Measurements from ENCODE around the gene IRF2.

The IRF2 gene

DNA sequence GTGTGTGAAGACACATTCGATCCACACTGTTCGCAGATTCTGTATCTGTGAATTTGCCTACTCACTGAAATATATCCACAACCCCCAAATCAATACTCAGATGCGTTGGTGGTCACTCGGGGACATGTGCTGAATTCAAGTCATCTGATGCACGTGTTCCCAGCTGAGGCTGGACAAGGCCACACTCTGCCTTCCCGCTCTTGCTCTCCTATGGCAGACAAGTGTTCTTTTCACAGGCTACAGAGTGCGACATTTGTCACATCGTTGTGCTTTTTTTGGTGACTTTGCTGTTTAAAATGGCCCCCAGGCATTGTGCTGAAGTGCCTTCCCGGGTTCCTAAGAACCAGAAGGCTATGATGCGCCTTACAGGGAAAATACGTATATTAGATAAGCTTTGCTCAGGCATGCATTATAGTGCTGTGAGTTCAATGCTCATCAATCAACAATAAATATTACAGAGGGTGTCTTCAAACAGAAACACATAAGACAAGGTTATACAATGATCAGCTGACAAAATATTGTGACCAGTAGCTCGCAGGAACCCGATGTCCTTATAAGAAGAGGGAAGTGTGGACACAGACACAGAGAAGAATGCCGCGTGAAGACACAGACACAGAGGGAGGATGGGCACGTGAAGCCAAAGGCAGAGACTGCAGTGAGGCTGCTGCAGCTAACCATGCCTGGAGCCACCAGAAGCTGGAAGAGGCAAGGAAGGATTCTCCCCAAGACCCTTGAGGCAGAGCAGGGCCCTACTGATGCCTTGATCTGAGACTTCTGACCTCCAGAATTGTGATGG lies 42.0 kb downstream of the IRF2 start:
- DNase-seq (ENCODE audit: low spot score): no peak

DNA sequence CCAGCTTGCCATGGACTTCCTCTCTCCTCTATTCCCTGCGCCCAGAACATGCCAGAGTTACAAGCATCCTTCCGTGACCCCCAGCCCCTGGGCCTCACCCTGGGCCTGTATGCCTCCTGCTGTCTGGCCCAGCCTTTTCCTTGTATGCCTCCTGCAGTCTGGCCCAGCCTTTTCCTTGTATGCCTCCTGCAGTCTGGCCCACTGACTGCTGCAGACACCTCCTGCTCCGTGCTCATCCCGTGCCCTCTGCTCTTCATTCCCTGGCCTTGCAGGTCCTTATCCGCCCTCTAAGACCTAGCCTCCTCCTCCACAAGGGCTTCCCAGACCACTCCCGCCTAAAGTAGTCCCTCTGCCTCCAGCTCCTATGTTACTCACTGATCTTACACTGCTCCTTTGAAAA lies 44.2 kb downstream of the IRF2 start:
- DNase-seq (ENCODE audit: low spot score): no peak

DNA sequence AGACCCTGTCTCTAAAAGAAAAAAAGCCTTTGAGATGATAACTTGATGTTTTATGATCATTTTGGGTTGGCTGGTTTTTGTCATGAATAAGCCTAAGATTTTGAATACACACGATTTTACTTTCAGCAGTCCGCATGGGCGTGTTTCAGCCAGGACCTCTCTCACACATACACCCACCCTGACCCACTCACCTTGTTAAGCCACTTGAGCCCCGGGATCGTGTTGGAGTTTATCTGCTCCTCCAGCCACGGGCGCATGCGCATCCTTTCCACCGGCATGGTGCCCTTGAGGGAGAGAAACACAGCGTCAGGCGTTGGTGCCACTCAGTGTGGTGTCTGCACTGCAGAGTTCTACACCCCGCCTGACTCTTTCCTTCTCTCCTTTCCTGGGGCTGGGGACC lies 45.6 kb downstream of the IRF2 start:
- no peak for DNase-seq (ENCODE audit: low spot score)

DNA sequence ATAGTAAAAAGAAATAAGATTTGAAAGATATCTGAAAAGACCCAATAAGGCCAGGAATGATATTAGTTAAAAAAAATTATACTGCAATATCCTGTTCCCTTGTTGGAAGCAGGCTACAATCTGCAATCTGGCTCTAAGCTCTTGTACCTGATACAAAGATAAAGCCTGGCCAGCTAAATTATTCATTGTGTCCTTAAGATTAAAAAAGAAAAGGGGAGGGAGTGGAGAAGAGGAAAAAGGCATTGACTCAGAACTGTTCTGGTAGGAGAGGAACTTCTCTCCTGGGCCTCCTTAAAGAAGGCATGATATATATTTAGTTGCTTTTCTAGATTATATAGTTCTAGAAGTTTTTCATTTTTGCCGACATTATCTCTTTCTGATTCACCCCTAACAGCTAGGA lies 46.7 kb downstream of the IRF2 start:
- DNase-seq (ENCODE audit: low spot score): no peak

DNA sequence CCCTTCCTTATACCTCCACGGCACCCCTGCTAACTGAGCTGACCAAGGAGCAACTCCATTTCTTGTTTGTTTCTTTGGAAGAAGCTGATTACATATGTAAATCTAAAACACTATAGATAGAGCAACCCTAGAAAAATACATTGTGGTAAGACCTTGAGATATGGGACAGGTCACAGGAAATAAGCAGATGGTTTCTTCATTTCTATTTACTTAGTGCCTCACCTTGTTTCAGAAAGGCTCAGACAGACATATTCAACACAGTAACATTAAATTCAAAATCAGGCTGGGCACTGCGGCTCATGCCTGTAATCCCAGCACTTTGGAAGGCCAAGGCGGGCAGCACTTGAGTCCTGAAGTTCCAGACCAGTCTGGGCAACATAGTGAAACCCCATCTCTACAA lies 47.3 kb downstream of the IRF2 start:
- no peak for DNase-seq (ENCODE audit: low spot score)

DNA sequence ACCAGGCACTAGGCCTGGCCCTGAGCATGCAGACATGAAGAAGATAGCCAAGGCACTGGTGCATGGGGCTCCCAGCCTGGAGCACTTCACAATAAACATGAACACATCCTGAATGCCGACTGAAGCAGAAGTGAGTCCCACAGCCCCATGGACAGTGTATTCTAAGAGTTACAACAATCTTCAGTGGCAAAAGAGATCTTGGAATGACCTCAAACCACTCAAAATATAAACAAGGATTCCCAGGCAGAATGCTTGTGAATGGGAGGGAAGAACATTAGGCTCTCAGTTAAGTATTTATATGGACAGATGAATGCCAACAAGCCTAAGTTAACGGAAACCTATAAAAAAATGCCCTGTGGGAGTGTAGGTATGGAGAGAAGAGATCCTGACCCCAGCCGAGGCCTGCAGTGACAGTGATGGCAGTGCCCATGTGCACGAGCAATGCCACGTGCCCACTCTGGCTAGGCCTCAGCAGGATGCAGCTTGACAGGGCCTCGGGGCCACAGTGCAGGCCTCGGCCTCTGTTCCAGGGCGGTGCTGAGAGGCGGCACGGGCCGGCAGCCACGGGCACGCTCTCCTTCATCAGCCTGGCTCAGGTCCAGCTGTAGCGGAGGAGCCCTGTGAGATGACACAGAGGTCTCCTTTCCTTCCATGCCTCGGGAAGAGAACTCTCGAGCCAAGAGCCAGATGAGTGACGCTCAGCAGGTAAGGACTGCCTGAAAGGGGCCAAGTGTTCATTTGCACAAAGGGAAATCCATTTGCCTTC lies 49.2 kb downstream of the IRF2 start:
- DNase-seq (ENCODE audit: low spot score): no peak

DNA sequence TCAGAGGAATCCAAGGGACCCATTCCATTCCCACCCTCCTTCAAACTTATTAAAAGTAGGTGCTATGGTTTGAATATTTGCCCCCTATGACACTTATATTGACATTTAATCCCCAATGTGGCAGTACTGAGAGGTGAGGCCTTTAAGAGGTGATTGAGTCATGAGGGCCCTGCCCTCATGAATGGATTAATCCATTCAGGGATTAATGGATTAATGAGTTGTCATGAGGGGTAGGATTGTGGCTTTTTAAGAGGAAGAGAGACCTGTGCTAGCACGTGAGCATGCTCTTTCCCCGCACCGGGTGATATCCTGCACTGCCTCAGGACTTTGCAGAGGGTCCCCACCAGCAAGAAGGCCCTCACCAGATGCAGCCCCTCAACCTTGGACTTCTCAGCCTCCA lies 50.1 kb downstream of the IRF2 start:
- DNase-seq (ENCODE audit: low spot score): no peak

DNA sequence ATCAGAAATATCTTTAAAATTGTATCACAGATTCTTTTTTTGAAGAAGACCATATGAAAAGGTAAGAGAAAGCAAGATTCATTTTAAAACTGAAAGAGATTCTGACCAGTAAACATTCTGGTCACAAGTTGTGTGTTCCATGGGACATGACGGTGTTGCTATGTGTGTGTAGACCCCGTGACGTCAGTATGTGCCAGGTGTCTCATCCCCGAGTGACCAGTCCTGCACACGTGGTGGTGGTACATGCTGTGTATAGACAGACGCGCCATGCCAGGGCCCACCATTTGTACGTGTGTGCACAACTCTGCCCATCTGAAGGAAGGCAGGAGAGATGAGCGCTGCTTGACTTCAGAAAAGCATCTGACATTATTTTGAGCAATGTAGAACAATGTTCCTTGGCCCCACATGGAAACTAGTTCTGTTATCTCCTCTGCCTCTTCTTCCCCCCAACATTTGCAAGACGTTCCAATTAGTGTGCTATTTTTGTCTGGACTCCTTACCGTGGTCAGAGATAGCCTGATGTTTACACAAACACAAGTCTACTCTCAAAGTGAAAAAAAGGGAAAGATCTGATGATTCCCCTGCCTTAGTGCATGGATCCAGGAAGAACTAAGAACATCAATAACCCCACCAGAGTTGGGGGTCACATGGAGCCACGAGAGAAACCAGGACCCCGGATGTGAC lies 51.2 kb downstream of the IRF2 start:
- DNase-seq (ENCODE audit: low spot score): no peak

DNA sequence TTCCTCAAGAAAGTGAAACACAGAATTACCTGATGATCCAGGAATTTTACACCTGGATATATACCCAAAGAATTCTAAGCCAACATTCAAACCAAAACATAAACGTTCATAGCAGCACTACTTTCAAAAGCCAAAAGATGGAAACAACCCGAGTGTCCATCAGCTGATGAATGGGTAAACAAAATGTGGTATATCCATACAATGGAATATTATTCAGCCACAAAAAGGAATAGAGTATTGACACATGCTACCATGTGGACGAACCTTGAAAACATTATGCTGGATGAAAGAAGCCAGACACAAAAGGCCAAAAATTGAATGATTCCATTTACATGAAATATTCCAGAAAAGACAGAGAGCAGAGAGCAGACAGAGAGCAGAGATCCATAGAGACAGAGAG lies 52.0 kb downstream of the IRF2 start:
- DNase-seq (ENCODE audit: low spot score): no peak

DNA sequence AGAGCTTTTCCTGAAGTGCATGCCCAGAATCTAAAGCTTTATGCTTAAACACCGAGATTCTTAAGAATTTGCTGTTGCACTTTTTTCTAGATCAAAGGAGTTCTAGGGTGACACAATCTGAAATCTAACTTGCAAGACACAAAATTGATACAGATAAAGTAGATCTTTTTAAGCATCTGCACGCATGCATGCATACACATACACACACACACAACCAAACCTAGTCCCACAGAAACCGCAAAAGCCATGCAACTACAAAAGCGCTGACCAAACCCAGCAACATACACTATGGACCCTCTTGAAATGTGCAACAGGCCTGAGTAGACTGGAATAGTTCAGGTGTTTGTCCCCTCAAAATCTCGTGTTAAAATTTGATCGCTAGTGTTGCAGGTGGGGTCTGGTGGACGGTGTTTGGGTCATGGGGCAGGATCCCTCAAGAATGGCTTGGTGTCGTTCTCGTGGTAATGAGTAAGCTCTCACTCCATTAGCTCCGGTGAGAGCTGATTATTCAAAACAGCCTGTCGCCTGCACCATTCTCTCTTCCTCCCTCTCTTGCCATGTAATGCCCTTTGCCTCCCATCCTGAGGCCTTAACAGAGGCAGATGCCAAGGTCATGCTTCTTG lies 52.7 kb downstream of the IRF2 start:
- DNase-seq (ENCODE audit: low spot score): no peak

DNA sequence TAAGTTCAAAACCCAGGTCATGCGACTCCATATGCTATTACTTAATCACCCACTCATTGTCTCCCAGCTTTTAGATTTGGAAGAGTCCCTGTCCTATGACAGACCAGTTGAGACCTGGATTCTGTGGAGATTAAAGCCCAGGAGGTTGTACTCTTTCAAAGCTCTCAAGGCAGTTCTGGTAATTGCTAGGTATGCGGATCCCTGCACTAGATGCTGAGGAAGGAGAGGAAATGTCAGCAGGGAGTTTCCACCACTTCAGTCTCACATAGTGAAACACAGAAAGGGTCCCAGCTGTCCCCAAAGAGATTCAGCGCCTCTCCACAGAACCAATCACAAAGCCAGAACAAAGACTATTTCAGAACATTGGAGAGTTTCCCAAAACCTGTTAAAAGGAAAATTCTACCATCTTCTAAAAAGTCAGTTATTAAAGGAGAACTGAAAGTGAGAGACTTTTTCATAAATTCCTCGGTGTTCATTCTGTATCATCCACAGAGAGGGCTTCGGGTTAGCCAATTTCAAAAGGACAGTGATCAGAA lies 53.4 kb downstream of the IRF2 start:
- DNase-seq (ENCODE audit: low spot score): no peak

DNA sequence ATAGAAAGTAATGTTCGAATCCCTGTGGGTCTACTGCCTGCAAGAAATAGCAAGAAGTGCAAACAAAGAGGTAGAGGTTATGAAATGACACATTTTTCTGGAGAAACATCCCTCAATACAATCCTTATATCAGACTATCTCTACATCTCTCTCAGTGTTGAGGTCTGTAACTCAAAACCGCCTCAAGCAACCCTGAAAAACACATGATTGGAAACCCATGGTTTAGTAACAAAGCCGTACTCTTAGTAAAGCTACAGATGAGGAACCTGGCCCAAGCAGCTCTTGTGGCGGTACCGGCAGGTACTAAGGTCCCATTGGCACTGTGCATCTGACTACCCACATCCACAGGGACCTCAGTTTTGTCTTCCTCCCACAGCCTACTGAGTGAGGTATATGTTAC lies 53.9 kb downstream of the IRF2 start:
- no peak for DNase-seq (ENCODE audit: low spot score)

DNA sequence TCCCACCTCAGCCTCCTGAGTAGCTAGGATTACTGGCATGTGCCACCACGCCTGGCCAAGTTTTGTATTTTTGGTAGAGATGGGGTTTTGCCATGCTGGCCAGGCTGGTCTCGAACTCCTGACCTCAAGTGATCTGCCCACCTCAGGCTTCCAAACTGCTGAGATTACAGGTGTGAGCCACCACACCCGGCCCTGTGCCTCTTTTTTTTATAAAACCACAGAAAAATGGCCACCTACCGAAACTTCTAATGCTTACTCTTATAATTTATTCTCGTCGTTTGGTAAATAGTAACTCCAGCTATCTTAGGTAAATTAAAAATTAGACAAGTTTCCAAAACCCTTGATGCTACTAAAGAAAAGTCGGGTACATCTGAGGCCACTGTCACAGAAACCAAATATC lies 54.4 kb downstream of the IRF2 start:
- no peak for DNase-seq (ENCODE audit: low spot score)

DNA sequence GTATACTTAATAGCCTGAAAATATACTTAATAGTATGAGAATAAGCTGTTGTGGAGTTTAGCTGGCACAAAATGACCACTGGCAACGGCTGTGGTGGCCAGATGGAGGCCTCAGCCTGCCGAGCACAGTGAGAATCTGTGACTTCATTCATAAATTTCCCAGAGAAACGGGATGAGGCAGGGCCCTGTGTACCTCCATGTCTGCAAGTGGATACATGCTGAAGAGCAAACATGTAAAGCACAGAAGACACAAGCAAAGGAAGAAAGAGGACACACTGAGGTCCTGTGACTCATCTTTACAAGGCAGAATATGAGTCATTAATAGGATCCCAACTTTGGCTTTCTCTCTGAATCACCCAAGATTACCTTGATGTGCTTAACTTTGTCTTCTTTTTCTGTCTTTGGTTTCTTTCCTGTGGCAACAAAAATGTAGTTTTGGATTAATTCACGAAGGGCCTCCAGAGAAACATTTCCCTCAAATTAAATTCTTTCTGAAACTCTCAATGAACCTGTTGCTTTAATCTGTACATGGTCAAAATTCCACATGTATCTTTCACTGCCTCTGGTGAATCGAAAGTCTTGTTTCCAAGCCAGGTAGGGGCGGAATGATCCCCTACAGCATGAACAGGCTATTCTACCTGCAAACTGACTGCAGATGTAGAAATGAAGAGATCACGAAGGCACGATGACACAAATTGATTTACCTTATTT lies 56.4 kb downstream of the IRF2 start:
- DNase-seq (ENCODE audit: low spot score): no peak

DNA sequence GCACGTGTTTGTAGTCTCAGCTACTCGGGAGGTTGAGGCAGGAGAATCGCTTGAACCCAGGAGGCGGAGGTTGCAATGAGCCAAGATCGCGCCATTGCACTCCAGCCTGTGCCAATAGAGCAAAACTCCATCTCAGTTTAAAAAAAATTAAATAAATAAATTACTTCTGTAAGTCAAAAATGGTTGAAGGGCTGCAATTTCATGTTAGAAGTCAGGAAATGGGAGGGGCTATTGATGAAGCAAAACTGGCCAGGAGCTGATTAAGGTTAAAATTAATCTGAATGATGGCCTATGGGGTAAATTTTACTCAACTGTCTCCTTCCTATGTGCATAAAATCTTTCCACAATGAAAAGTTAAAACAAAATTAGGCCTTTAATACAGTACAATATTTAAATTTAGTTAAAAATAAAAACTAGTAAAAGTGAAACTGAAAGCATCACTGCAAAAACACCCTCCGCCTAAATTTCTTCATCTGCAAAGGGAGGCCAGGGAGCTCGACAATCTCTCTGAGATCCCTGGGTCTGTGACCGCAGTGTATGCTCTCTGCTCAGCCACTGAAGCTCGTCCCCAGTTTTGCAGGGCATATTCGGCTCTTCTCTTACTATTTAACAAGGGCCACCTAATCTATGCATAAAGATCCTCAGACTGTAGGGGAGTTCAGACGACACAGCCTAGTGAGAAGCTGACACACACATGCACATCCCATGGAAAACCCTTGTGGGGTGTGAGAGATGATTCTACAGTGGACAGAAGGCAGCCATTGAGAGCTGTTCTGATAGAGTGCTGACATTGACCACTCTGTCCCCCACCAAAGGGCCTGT lies 57.2 kb downstream of the IRF2 start:
- no peak for DNase-seq (ENCODE audit: low spot score)

DNA sequence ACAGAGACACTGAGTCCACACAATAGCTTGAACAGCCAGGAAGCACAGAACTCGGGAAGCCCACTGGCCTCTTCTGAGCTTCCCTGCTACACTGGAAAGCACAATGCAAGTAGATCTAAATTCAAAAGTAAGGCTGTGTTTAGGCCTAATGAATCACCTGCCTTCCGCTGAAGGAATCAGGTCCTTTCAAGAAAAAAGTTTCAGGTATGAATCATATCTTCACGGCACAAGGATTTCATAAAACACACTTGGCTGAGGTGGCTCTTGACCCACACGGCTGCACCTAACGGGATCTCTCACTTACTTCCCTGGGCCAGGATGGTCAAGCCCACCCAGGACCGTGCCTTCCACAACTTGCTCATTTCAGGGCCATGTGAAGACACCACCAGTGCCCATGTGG lies 59.3 kb downstream of the IRF2 start:
- DNase-seq (ENCODE audit: low spot score): no peak

DNA sequence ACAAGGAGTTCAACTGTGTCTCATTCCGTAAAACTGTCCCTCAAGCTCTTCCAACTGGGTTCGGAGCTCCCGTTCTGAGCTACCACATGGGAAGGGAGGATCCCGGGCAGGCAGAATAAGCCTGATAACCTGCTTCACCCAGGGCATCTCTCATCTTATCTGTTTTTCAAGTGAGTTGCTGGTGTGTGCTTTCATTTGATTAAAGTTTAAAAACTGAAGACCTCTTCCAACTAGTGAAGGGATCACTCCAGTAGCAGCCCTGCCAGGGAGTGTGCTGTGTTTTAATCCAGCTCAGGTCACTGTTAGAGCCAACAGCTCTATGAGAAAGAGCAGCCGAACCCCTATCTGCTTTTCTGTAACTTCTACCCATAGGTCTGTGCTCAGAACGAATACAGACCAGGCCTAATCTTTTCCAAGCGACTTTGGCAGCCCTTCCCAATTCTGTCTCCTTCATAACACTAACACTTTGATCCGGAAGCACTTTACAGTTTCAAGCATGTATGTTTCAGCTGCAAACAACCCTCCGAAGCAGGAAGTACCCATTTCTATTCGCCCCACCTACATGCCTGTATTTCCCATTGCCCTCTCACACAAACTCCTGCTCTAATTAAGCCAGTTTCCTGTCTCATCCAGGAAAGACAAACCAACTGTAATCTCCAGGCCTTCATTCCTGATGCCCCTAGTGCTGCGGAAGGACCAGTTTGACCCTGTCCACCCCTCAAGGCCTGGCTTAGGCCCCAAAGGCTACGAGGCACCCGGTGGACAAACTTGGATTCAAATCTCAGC lies 60.9 kb downstream of the IRF2 start:
- DNase-seq (ENCODE audit: low spot score): no peak

DNA sequence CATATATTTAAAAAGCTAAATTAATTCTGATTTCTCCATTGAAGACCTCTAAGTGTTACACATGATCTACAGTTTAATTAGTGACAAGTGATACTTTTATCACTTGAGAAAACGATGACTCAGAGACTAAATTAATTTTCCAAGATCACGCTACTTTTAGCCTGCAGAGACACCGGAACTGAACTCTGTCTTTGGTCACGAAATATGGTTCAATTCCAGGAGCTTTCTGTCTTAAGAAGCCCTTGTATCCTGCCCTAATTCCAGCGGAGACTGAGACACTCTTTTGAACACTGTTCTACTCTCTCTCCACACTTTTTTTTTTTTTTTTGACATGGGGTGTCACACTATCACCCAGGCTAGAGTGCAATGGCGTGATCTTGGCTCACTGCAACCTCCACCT lies 63.6 kb downstream of the IRF2 start:
- DNase-seq (ENCODE audit: low spot score): no peak

DNA sequence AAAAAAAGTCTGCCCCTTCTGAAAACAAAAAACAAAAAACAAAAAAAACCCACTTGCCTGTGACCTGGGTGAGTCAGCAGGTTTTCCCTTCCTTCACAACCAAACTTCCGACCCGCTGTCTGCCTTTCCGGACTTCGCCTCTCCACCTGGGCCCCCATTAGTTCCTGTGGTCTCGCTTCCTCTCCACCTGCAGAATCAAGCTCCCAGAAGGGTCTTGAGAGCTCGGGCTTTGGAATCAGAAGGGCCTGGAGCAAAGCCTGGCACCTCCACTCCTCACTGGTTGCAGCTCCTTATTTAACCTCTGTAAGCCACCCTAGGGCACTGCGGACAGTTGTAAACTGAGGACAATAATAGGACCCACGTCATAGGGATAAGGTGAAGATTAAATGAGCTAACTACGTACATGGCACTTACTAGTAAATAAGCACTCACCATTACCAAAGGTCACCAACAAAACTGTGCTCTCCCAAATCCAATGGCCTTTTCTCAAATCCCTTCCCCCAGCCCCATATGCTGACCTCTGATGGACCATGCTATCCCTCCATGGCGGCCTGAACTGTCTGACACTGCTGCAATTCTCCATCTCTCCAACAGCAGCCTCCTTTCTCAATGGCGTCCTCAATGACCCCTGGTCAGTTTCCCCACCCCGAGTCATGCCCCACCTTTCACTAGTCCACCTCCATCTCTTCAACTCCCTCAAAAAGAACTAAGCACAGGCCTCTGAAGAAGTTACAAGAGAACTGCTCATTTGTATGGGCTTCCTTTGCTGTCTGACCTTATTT lies 64.2 kb downstream of the IRF2 start:
- no peak for DNase-seq (ENCODE audit: low spot score)

Data from ecto neural progenitor cell (in vitro differentiated cells).